Calu3 (cell line): Measurements from ENCODE around the gene TJP2. TPM values are rescaled to one million over a fixed set of nuclear protein-coding genes. Genes with fewer than 3 reads are reported as not detected.

Experiments
- BruUV-seq: library from RNA; stranded (reverse); fragments of 400-500 nt; replicated peaks from 2 replicates; lab custom pipeline; 2021; lab: Mats Ljungman, UMichigan
- CTCF ChIA-PET: fragments of 300-600 bp; sonication (Branson Sonifier 250); formaldehyde crosslinking; loops from one replicate; lab custom pipeline; 2022; ENCODE audit warnings: antibody characterized with exemption; lab: Charles Lee
- DNase-seq: peaks from one replicate; pipeline ENCODE4 v3.0.0; 2022
- H3K27ac Mint-ChIP-seq: one replicate; pipeline ENCODE4 v1.8.0; 2022; ENCODE audit warnings: mixed read lengths; ENCODE audit not compliant: unreplicated experiment
- H3K27me3 Mint-ChIP-seq: one replicate; pipeline ENCODE4 v1.8.0; 2022; ENCODE audit warnings: mixed read lengths; ENCODE audit not compliant: unreplicated experiment
- H3K36me3 Mint-ChIP-seq: one replicate; pipeline ENCODE4 v1.8.0; 2022; ENCODE audit warnings: mild to moderate bottlenecking, moderate library complexity, mixed read lengths; ENCODE audit not compliant: insufficient read depth, unreplicated experiment
- H3K4me1 Mint-ChIP-seq: one replicate; pipeline ENCODE4 v1.8.0; 2022; ENCODE audit warnings: mild to moderate bottlenecking, low read depth, mixed read lengths; ENCODE audit not compliant: unreplicated experiment
- H3K4me3 Mint-ChIP-seq: one replicate; pipeline ENCODE4 v1.8.0; 2022; ENCODE audit warnings: mild to moderate bottlenecking, low read depth, moderate library complexity, mixed read lengths; ENCODE audit not compliant: unreplicated experiment
- H3K9me3 Mint-ChIP-seq: one replicate; pipeline ENCODE4 v1.8.0; 2022; ENCODE audit warnings: low read depth, mixed read lengths; ENCODE audit not compliant: unreplicated experiment
- CTCF ChIP-seq: fragments of 200-600 bp; IDR thresholded peaks from one replicate; pipeline ENCODE4 v1.8.0; 2022; ENCODE audit warnings: antibody characterized with exemption; ENCODE audit not compliant: unreplicated experiment
- intact Hi-C: fragments of 100-400 bp; cut with micrococcal nuclease; formaldehyde crosslinking; loops from one replicate; pipeline ENCODE4 v1.10.0; 2022; ENCODE audit not compliant: unreplicated experiment
- total RNA-seq: library from RNA; stranded (reverse); gene quantifications from 2 replicates; pipeline ENCODE4 v1.2.3, GENCODE V29; 2022

Gene TJP2
- total RNA-seq, 1 experiment from 2014 or later: 139 TPM

GRCh38 chr9:69295872-69296552, 121.9 kb downstream of the TJP2 start:
- intact Hi-C loops: no loop called here
- no peak for TF ChIP-seq CTCF
- H3K4me1 Mint-ChIP-seq: no peaks in the 10 kb centered on the region
- no peak overlapping the region for H3K4me3 Mint-ChIP-seq
- no peak for DNase-seq
- H3K9me3 Mint-ChIP-seq: no peaks in the 10 kb centered on the region
- BruUV-seq: no TSS peak
- peaks cover 19% of the 10 kb centered on the region for H3K27me3 Mint-ChIP-seq
- CTCF ChIA-PET: no interaction called here
- no peaks in the 10 kb centered on the region for H3K36me3 Mint-ChIP-seq
- H3K27ac Mint-ChIP-seq: no peak overlapping the region

GRCh38 chr9:69297300-69297980, 123.4 kb downstream of the TJP2 start:
- no peak for TF ChIP-seq CTCF
- peaks cover 19% of the 10 kb centered on the region for H3K27me3 Mint-ChIP-seq
- H3K4me3 Mint-ChIP-seq: no peak overlapping the region
- intact Hi-C loops: no loop called here
- CTCF ChIA-PET: no interaction called here
- DNase-seq: no peak
- no peaks in the 10 kb centered on the region for H3K36me3 Mint-ChIP-seq
- H3K27ac Mint-ChIP-seq: no peak overlapping the region
- no TSS peak for BruUV-seq
- no peaks in the 10 kb centered on the region for H3K9me3 Mint-ChIP-seq
- H3K4me1 Mint-ChIP-seq: no peaks in the 10 kb centered on the region

GRCh38 chr9:69299315-69299714, 125.2 kb downstream of the TJP2 start:
- H3K27me3 Mint-ChIP-seq: peaks cover 19% of the 10 kb centered on the region
- no peak overlapping the region for H3K27ac Mint-ChIP-seq
- H3K9me3 Mint-ChIP-seq: no peaks in the 10 kb centered on the region
- H3K4me3 Mint-ChIP-seq: no peak overlapping the region
- CTCF ChIA-PET: no interaction called here
- no peaks in the 10 kb centered on the region for H3K36me3 Mint-ChIP-seq
- intact Hi-C loops: no loop called here
- no TSS peak for BruUV-seq
- TF ChIP-seq CTCF: no peak
- H3K4me1 Mint-ChIP-seq: no peaks in the 10 kb centered on the region
- no peak for DNase-seq

GRCh38 chr9:69299826-69300225, 125.7 kb downstream of the TJP2 start:
- H3K4me1 Mint-ChIP-seq: no peaks in the 10 kb centered on the region
- no peaks in the 10 kb centered on the region for H3K9me3 Mint-ChIP-seq
- H3K27ac Mint-ChIP-seq: no peak overlapping the region
- no peak for TF ChIP-seq CTCF
- H3K27me3 Mint-ChIP-seq: peaks cover 15% of the 10 kb centered on the region
- DNase-seq: no peak
- CTCF ChIA-PET: no interaction called here
- no peak overlapping the region for H3K4me3 Mint-ChIP-seq
- BruUV-seq: no TSS peak
- intact Hi-C loops: no loop called here
- H3K36me3 Mint-ChIP-seq: no peaks in the 10 kb centered on the region
